Transverse colon (tissue), 4 donors: ENCODE results near the gene CTSC.

ENCODE experiments used
- EP300 ChIP-seq: sonication (generic); formaldehyde crosslinking; IDR thresholded peaks from one replicate; pipeline ENCODE4 v1.6.1; 2017; ENCODE audit warnings: antibody characterized with exemption, low read depth
- POLR2AphosphoS5 ChIP-seq, 3 donors: sonication (generic); formaldehyde crosslinking; IDR thresholded peaks; one replicate each; pipeline ENCODE4 v1.6.1; 2016; ENCODE audit warnings: antibody characterized with exemption in 3 of 3
- TF ChIP-seq, protein P1 (sequence below), 5 experiments: fragments of 200-600 bp in 3 of 5; fragments of 450-650 bp in 2 of 5; sonication (generic) in 3 of 5; IDR thresholded peaks; 1 replicate in 2 of 5; 2 replicates in 3 of 5; pipeline ENCODE4 v1.5.1; 2016 to 2017; ENCODE audit warnings: antibody characterized with exemption in 5 of 5, inconsistent platforms in 3 of 5, mild to moderate bottlenecking in 2 of 5, moderate library complexity in 1 of 5

DNA sequence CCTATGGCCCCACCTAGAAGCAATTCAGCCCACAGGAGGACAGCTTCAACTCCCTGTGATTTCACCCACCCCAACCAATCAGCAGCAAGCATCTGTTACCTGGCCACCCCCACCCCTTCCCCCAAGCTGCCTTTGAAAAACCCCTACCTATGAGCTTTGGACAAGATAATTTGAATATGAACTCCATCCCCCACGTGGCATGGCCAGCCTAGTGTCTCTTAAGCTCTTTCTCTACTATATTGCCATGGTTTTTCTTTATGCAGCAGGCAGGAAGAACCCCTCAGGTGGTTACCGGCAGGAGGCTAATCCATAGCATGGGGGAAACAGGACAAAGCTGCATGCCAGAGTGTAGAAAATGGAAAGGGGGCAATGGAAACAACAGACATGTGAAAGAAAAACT lies 29.0 kb downstream of the CTSC start:
- TF ChIP-seq, protein P1, sequence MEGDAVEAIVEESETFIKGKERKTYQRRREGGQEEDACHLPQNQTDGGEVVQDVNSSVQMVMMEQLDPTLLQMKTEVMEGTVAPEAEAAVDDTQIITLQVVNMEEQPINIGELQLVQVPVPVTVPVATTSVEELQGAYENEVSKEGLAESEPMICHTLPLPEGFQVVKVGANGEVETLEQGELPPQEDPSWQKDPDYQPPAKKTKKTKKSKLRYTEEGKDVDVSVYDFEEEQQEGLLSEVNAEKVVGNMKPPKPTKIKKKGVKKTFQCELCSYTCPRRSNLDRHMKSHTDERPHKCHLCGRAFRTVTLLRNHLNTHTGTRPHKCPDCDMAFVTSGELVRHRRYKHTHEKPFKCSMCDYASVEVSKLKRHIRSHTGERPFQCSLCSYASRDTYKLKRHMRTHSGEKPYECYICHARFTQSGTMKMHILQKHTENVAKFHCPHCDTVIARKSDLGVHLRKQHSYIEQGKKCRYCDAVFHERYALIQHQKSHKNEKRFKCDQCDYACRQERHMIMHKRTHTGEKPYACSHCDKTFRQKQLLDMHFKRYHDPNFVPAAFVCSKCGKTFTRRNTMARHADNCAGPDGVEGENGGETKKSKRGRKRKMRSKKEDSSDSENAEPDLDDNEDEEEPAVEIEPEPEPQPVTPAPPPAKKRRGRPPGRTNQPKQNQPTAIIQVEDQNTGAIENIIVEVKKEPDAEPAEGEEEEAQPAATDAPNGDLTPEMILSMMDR (IDR thresholded peaks at IDR 0.05) = no peak
- no peak for TF ChIP-seq EP300
- no peak for TF ChIP-seq POLR2AphosphoS5 (IDR thresholded peaks at IDR 0.05)
